Fibroblast of villous mesenchyme (primary cell): ENCODE data around the gene KCNG4. TPM values are rescaled to one million over a fixed set of nuclear protein-coding genes. Genes with fewer than 3 reads are reported as not detected.

Experiments
- DNase-seq: peaks from one replicate; pipeline ENCODE4 v3.0.0-alpha.2; 2010; ENCODE audit warnings: low read depth
- H3K4me3 ChIP-seq: 2 replicates; pipeline ENCODE4 v1.5.1; 2011; ENCODE audit warnings: low read depth, mild to moderate bottlenecking, low read length
- total RNA-seq: library from RNA; depleted of rRNA; stranded (reverse); fragments of >200 nt; gene quantifications from 2 replicates; pipeline ENCODE4 v1.2.3, GENCODE V29; 2012
- TF ChIP-seq, protein P1 (sequence below): IDR thresholded peaks from 2 replicates; pipeline ENCODE4 v1.5.1; 2012; ENCODE audit warnings: low read depth, mild to moderate bottlenecking, low read length; ENCODE audit not compliant: insufficient read depth

KCNG4 gene
- total RNA-seq, 1 donor = not detected

- no peak overlapping the region for H3K4me3 ChIP-seq
- TF ChIP-seq, protein P1, sequence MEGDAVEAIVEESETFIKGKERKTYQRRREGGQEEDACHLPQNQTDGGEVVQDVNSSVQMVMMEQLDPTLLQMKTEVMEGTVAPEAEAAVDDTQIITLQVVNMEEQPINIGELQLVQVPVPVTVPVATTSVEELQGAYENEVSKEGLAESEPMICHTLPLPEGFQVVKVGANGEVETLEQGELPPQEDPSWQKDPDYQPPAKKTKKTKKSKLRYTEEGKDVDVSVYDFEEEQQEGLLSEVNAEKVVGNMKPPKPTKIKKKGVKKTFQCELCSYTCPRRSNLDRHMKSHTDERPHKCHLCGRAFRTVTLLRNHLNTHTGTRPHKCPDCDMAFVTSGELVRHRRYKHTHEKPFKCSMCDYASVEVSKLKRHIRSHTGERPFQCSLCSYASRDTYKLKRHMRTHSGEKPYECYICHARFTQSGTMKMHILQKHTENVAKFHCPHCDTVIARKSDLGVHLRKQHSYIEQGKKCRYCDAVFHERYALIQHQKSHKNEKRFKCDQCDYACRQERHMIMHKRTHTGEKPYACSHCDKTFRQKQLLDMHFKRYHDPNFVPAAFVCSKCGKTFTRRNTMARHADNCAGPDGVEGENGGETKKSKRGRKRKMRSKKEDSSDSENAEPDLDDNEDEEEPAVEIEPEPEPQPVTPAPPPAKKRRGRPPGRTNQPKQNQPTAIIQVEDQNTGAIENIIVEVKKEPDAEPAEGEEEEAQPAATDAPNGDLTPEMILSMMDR = no peak
- DNase-seq = no peak
These were observed 6.3 kb upstream of the KCNG4 start for GRCh38 chr16:84245956-84246678.

DNA sequence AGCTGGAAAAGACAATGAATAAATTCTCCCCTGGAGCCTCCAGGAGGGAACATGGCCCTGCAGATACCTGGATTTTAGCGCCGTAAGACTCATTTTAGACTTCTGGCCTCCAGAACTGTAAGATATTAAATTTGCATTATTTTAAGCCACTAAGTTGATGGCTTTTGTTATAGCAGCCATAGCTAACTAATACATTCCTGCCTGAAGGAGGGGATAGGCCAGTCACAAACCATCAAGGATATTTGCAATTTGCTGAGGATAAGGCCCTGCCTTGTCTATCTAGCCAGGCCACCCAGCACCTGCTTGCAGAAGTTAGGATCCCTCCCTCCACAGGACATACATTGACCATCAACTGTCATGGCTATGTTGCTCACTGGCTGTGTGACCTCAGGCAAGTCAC, 4.9 kb upstream of the KCNG4 start:
- DNase-seq = no peak
- TF ChIP-seq, protein P1 = no peak

GRCh38 chr16:84243732-84244131, 3.9 kb upstream of the KCNG4 start:
- H3K4me3 ChIP-seq = no peak overlapping the region
- no peak for DNase-seq
- TF ChIP-seq, protein P1 = no peak

More for the DNA sequence above, 4.9 kb upstream of the KCNG4 start:
- no peak overlapping the region for H3K4me3 ChIP-seq

GRCh38 chr16:84242839-84243238, 3.0 kb upstream of the KCNG4 start:
- TF ChIP-seq, protein P1 = no peak
- H3K4me3 ChIP-seq = no peak overlapping the region
- no peak for DNase-seq

DNA sequence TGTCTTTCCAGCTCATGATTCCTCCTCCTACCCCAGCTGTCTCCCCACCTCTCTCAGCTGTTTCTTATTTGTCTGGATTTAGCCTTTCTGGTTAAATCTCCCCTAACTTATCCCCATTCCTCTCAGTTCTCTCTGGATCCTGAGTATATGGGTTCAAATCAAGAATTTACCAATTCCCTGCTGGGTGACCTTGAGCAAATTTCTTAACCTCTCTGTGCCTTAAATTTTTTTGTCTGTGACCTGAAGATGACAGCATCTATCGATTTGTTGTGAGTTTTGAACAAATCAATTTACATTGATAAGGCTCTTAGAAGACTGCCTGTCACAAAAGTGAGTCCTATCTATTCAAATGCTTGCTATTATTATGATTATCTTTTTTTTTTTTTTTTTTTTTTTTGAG, 2.0 kb upstream of the KCNG4 start:
- no peak for DNase-seq
- H3K4me3 ChIP-seq = no peak overlapping the region
- TF ChIP-seq, protein P1 = no peak

GRCh38 chr16:84240455-84240854, 643 bp upstream of the KCNG4 start:
- TF ChIP-seq, protein P1 = no peak
- H3K4me3 ChIP-seq = no peak overlapping the region
- no peak for DNase-seq
